Peyer's patch (tissue), 4 donors: ENCODE results near the gene LENEP. TPM values are rescaled to one million over a fixed set of nuclear protein-coding genes. Genes with fewer than 3 reads are reported as not detected.

Source experiments
- DNase-seq, 3 donors: peaks; one replicate each; pipeline ENCODE4 v3.0.0-alpha.2; 2017 to 2019
- H3K27ac ChIP-seq, 4 donors: fragments of 200-600 bp; sonication (generic); one replicate each; pipeline ENCODE4 v1.5.1; 2016 to 2019
- H3K27me3 ChIP-seq, 2 donors: fragments of 200-600 bp; sonication (generic); one replicate each; pipeline ENCODE4 v1.5.1; 2019
- H3K36me3 ChIP-seq, 3 donors: fragments of 200-600 bp; sonication (generic); one replicate each; pipeline ENCODE4 v1.5.1; 2016 to 2019
- H3K4me1 ChIP-seq, 4 donors: fragments of 200-600 bp; sonication (generic); one replicate each; pipeline ENCODE4 v1.5.1; 2016 to 2019
- H3K4me3 ChIP-seq, 4 donors: fragments of 200-600 bp; sonication (generic); 1 replicate in 3 of 4; 2 replicates in 1 of 4; pipeline ENCODE4 v1.5.1; 2016 to 2019; ENCODE audit warnings: mild to moderate bottlenecking in 1 of 4
- H3K9me3 ChIP-seq, 4 donors: fragments of 200-600 bp; sonication (generic); one replicate each; pipeline ENCODE4 v1.5.1; 2016 to 2019; ENCODE audit warnings: mild to moderate bottlenecking in 1 of 4
- POLR2A ChIP-seq, 2 donors: fragments of 450-650 bp; IDR thresholded peaks; one replicate each; pipeline ENCODE4 v1.5.1; 2017; ENCODE audit warnings: antibody characterized with exemption in 2 of 2, mild to moderate bottlenecking in 2 of 2, moderate library complexity in 2 of 2
- total RNA-seq, 4 donors: library from RNA; depleted of rRNA; stranded (reverse); fragments of >200 nt; gene quantifications; one replicate each; pipeline ENCODE4 v1.1.0, GENCODE V29; 2016
- TF ChIP-seq, protein P1 (sequence below), 6 experiments: fragments of 450-650 bp in 4 of 6; fragments of 200-600 bp in 2 of 6; sonication (generic) in 1 of 6; IDR thresholded peaks; one replicate each; pipeline ENCODE4 v1.5.1; 2017 to 2019; ENCODE audit warnings: antibody characterized with exemption in 6 of 6, mild to moderate bottlenecking in 3 of 6, moderate library complexity in 1 of 6

The LENEP gene
- total RNA-seq, 4 donors from 2014 or later: not detected

DNA sequence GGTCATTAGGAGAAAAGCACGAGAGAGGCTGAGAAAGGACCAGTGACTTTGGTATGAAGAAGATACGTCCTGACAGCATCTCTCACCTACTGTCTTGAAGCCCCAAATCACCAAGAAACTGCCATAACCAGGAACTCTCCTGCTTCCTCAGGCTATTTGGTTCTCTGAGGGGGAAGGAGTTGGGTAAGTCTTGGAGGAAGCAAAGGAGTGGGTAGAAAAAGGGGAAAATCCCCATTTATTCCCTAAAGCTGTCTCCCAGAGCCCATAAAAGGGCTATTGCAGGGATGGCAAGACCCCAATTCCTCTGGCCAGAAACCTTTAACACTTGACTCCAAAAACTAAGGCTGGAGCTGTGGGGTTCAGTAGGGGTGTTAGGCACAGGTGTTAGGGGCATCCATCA, 35.4 kb upstream of the LENEP start:
- Histone ChIP-seq H3K9me3 (no peaks in the 10 kb centered on the region), H3K27ac (no peak overlapping the region), H3K4me3 (no peak overlapping the region), H3K27me3 (no peaks in the 10 kb centered on the region), H3K4me1 (peaks cover 0 to 51% (median 30%) of the 10 kb centered on the region in 4 donors), H3K36me3 (peaks cover 0 to 16% (median 0%) of the 10 kb centered on the region in 3 donors)
- DNase-seq: no peak
- TF ChIP-seq, protein P1, sequence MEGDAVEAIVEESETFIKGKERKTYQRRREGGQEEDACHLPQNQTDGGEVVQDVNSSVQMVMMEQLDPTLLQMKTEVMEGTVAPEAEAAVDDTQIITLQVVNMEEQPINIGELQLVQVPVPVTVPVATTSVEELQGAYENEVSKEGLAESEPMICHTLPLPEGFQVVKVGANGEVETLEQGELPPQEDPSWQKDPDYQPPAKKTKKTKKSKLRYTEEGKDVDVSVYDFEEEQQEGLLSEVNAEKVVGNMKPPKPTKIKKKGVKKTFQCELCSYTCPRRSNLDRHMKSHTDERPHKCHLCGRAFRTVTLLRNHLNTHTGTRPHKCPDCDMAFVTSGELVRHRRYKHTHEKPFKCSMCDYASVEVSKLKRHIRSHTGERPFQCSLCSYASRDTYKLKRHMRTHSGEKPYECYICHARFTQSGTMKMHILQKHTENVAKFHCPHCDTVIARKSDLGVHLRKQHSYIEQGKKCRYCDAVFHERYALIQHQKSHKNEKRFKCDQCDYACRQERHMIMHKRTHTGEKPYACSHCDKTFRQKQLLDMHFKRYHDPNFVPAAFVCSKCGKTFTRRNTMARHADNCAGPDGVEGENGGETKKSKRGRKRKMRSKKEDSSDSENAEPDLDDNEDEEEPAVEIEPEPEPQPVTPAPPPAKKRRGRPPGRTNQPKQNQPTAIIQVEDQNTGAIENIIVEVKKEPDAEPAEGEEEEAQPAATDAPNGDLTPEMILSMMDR (IDR thresholded peaks at IDR 0.05): no peak
- no peak for TF ChIP-seq POLR2A (IDR thresholded peaks at IDR 0.05)

DNA sequence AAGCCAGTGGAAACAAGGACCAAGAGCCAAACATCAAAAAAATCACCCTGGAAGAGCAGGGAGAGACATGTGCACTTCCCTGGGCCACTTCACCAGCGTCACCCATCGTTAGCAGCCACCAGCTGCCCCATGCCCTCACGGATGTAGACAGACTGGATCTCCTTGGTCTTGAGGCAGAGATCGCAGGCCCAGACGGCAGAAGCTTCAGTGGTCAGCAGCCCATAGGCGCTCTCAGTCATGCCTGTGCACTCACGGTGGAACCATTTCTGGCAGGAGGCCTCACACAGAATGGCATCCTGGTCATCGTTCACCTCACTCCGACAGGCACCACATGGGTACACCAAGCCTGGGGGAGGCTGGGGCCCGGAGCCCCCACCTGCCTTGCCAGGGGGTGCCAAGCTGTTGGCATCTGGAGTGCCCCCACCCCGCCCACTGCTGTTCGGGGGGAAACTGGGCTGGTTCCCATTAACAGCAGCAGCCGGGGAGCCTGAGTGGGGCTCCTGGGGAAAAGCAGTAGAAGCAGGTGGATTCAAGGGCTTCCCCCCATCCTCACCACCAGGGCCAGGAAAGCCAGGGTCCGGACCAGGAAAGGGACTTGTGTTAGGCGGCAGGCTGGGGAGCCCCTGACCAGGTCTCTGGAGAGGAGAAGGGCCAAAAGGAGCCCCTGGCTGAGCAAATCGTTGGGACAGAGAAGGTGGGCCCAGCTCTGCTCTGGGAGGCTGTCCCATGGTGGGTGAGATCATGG, 34.5 kb upstream of the LENEP start:
- TF ChIP-seq POLR2A (IDR thresholded peaks at IDR 0.05): no peak
- TF ChIP-seq, protein P1 (IDR thresholded peaks at IDR 0.05): no peak
- Histone ChIP-seq H3K9me3 (no peaks in the 10 kb centered on the region), H3K4me3 (no peak overlapping the region), H3K27ac (no peak overlapping the region), H3K27me3 (no peaks in the 10 kb centered on the region), H3K36me3 (peaks cover 0 to 24% (median 0%) of the 10 kb centered on the region in 3 donors), H3K4me1 (peaks cover 0 to 48% (median 23%) of the 10 kb centered on the region in 4 donors)
- no peak for DNase-seq

DNA sequence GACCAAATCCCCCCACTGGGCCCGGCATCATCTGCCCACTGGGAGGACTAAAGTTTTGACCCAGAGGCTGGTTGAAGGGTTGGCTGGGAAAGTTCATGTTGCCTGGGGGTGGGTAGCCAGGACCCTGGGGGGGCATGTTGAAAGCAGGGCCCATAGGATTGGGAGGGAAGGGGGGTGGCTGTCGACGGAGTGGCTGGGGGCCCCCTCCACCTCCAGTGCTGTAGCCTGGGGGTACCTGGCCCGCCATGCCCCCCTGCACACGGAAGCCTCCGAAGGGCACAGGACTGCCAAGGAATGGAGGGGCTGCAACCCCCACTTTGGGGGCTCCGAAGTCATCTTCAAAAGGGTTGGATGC, 34.0 kb upstream of the LENEP start:
- H3K27me3 ChIP-seq: no peaks in the 10 kb centered on the region
- peaks cover 0 to 29% (median 0%) of the 10 kb centered on the region in 3 donors for H3K36me3 ChIP-seq
- H3K4me1 ChIP-seq: peaks cover 0 to 43% (median 18%) of the 10 kb centered on the region in 4 donors
- no peak overlapping the region for H3K27ac ChIP-seq
- H3K9me3 ChIP-seq: no peaks in the 10 kb centered on the region
- TF ChIP-seq, protein P1 (IDR thresholded peaks at IDR 0.05): no peak
- no peak for TF ChIP-seq POLR2A (IDR thresholded peaks at IDR 0.05)
- DNase-seq: peak in 1 of 3 donors; percentile 21
- H3K4me3 ChIP-seq: no peak overlapping the region

DNA sequence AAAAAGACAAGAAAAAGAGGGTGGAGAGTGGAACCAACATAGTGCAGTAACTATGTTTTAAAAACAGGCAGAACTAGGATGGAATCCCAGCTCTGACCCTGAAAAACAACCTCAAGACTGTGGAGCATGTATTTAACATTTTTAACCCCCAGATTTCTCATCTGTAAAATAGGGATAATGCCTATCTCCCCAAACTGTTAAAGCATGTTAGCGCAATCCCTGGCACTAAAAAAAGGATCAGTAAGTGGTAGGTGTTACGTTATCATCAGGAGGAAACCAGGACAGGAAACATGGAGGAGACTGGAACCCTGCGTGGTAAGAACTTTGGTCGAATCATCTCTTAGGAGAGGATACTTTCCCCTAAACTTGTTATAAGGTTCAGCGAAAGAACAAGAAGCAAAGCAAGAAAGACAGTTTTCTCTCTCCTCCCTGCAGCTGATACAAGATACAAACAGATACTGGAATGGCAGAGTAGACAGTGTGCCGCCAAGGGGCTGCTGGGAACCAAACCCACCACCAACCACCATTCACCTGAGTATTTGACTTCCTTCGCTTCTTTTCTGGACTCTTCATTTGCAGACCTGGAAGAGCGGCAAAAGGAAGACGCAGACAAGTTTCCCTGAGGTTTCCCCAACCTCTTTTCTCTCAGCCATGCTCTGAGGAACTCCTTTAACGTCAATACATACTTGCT, 32.8 kb upstream of the LENEP start:
- TF ChIP-seq, protein P1 (IDR thresholded peaks at IDR 0.05): no peak
- TF ChIP-seq POLR2A (IDR thresholded peaks at IDR 0.05): no peak
- no peaks in the 10 kb centered on the region for H3K27me3 ChIP-seq
- H3K4me1 ChIP-seq: peaks cover 0 to 33% (median 12%) of the 10 kb centered on the region in 4 donors
- DNase-seq: no peak
- H3K36me3 ChIP-seq: peaks cover 0 to 41% (median 0%) of the 10 kb centered on the region in 3 donors
- no peaks in the 10 kb centered on the region for H3K9me3 ChIP-seq
- H3K4me3 ChIP-seq: peak overlapping the region; percentile 75 to 90 (median 88)
- H3K27ac ChIP-seq: peak overlapping the region; percentile 93 to 98 (median 98)

DNA sequence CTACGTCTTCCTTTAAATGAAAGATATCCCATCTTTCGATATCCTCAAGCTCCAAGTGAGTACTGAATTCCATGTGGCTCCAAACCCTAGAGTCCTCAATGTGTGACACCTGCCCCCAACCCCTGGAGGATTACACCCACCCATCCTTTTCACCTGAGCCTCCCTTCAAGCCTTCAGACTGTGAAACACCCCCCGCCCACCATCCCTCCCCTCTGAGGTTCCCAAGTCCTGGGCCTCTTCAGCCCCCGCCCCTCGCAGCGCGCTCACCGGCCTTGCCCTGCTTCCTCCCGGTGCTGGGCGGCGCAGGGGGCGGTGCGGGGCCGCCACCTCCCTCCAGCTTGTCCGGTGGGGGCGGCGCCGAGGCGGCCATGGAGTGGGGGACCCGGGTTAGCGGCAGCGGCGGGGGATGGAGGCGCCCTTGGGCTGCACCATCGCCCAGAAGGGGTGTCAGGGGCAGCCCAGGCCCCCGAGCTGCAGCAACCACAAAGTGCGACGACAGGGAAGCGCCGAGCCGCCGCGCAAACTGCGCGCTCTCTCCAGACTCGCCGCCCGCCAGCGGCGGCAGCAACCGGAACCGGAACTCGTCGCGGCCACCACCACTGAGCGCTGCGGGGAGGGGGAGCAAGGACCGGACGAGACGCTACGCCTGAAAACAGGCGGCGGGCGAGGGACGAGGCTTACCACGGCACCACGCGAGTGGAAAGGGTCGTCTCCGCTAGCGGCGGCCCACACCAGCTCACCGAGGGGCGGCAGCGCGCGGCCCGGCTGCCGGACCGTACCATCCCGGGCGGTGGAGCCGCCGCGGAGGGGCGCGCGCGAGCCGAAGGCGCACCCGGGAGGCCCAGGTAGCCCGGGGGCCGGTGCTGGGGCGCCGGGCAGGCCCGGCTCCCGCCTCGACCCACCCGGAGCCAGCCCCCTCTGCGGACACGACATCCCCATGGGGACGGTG, 31.9 kb upstream of the LENEP start, which contains the start of gene PYGO2:
Gene PYGO2 (minus strand): TSS at position 576 of the 949 bp plus-strand sequence. CDS start 206 bp downstream, at position 370.
- Histone ChIP-seq H3K36me3 (peaks cover 0 to 50% (median 0%) of the 10 kb centered on the region in 3 donors), H3K4me1 (peaks cover 0 to 30% (median 9%) of the 10 kb centered on the region in 4 donors), H3K9me3 (no peaks in the 10 kb centered on the region), H3K27ac (peak within 1 kb of the TSS; percentile 93 to 98 (median 98)), H3K4me3 (peak within 1 kb of the TSS; percentile 75 to 90 (median 88)), H3K27me3 (no peaks in the 10 kb centered on the region)
- TF ChIP-seq POLR2A (IDR thresholded peaks at IDR 0.05): peak; percentile 76 to 86
- TF ChIP-seq, protein P1 (IDR thresholded peaks at IDR 0.05): peak; percentile 35 to 86 (median 68)
- DNase-seq: peak; percentile 76 to 92 (median 89)
